HFF-Myc (cell line): ENCODE results near the gene SGO1.

ENCODE experiments used
- DNase-seq: peaks from one replicate; pipeline ENCODE4 v3.0.0-alpha.2; 2011; ENCODE audit warnings: low read depth; ENCODE audit errors: extremely low read depth
- H3K4me3 ChIP-seq: replicated peaks from 2 replicates; pipeline ENCODE4 v1.5.1; 2011; ENCODE audit warnings: low read depth, mild to moderate bottlenecking, control low read depth, low read length
- TF ChIP-seq, protein P1 (sequence below): IDR thresholded peaks from 2 replicates; pipeline ENCODE4 v1.5.1; 2012; ENCODE audit warnings: mild to moderate bottlenecking, low read depth, low read length, control low read depth; ENCODE audit errors: missing control alignments

Gene SGO1

DNA sequence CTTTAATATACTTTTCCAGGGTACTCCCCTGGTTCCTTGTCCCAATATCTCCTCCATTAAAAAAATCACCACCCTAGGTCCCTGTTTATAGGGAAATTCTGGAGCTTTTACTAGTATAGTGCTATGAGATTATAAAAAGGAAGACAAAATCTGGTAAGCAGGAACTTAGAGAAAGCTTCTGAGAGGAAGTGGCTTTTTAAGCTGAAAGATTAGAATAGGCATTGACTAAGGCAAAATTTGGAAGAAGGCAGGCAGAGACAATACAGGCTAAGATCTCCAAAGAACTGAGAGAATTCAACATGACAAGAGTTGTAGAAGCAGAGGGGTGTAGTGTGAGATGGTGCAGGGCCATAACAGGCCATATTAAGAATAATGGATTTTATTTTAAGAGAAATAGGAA is 25.8 kb downstream of the SGO1 start:
- H3K4me3 ChIP-seq, result no peak overlapping the region
- TF ChIP-seq, protein P1, sequence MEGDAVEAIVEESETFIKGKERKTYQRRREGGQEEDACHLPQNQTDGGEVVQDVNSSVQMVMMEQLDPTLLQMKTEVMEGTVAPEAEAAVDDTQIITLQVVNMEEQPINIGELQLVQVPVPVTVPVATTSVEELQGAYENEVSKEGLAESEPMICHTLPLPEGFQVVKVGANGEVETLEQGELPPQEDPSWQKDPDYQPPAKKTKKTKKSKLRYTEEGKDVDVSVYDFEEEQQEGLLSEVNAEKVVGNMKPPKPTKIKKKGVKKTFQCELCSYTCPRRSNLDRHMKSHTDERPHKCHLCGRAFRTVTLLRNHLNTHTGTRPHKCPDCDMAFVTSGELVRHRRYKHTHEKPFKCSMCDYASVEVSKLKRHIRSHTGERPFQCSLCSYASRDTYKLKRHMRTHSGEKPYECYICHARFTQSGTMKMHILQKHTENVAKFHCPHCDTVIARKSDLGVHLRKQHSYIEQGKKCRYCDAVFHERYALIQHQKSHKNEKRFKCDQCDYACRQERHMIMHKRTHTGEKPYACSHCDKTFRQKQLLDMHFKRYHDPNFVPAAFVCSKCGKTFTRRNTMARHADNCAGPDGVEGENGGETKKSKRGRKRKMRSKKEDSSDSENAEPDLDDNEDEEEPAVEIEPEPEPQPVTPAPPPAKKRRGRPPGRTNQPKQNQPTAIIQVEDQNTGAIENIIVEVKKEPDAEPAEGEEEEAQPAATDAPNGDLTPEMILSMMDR, result no peak
- no peak for DNase-seq

DNA sequence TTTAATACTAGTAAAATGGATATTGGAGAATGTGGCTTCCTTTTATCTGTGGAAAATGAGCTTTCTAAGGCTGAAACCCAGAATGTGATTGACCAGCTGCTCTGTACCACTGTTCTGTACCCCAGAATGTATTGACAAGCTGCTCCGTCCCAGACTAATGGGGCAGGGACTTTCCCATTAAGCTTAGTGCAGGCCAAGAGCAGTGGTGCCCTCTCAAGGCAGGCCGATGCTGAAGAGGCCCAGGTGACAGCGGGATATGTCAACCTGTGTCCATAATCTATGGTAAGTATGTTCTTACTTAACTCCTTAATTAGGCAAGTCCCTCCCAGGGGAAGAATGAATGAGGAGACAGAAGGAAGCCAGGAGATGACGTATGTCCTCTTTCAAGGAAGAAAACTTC is 31.1 kb downstream of the SGO1 start:
- TF ChIP-seq, protein P1, result no peak
- no peak for DNase-seq
- H3K4me3 ChIP-seq, result no peak overlapping the region

DNA sequence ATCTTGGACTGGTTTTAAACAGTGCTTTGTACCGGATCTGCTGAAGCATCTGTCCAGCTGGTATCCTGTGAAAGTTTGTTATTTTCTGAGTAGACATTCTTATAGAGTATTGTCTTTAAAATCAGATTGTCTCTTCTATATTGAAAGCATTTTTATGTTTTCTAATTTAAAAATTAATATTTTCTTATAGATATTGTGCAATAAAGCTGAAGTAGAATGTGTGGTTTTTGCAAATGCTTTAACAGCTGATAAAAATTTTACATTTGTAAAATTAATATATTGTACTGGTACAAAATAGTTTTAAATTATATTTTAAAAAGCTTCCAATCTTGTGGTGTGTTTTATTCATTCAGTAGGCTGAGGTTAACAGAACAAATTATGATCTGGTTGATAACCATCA is 31.9 kb downstream of the SGO1 start:
- no peak overlapping the region for H3K4me3 ChIP-seq
- TF ChIP-seq, protein P1, result no peak
- no peak for DNase-seq

DNA sequence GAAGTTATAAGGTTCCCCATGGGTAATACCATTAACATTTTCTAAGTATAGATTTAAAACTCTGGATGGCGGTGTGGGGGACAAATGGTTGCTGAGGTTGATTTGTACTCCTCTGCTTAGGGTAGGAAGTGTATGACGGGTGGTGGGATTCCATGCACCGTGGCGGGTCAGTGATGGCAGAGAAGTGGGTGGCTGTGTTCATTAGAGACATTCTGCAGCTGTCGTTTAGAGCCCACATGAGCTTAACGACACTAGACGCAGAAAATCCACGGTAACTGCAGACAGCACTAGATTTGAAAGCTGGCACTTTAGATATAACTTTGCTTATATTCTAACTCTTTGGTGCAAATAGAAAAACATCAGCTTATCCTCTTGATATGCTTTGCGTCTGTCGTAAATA is 37.5 kb downstream of the SGO1 start:
- no peak overlapping the region for H3K4me3 ChIP-seq
- DNase-seq, result no peak
- TF ChIP-seq, protein P1, result no peak

DNA sequence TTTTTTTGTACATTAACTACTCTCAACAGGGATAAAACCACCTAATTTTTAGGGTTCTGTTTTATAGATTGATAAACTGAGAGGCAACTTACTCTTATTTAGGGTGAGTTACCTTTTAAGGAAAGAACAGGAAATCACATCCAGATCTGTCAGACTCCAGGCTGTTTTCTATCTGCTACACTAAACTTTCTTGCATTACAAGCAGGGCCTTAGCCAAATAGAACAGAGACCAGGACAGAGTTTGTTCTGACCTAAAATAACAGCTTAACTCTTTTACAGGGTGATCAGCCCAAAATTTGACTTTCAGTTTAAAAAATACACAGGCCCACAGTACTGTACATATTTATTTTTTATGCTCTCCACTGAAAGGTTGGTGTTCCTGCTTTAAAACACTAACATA is 38.6 kb downstream of the SGO1 start:
- no peak for DNase-seq
- TF ChIP-seq, protein P1, result no peak

DNA sequence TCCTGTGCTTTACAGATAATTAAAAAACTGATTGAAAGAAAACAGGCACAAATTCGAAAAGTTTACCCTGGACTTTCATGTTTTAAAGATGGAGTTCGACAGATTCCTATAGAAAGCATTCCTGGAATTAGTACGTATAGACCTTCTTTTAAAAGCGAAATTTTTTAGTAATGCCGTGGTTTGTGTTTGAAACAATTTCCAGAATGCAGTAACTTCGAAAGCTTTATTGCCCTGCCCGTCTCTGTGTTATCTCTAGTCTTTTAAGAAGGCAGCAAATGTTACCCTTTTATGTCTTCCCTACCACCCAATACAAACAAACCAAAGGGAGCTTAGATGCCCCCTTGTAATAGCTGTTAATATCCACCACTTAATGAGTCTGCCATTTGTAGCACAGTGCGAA is 39.7 kb downstream of the SGO1 start:
- TF ChIP-seq, protein P1, result no peak
- H3K4me3 ChIP-seq, result no peak overlapping the region
- no peak for DNase-seq

More for the DNA sequence above, 38.6 kb downstream of the SGO1 start:
- no peak overlapping the region for H3K4me3 ChIP-seq

DNA sequence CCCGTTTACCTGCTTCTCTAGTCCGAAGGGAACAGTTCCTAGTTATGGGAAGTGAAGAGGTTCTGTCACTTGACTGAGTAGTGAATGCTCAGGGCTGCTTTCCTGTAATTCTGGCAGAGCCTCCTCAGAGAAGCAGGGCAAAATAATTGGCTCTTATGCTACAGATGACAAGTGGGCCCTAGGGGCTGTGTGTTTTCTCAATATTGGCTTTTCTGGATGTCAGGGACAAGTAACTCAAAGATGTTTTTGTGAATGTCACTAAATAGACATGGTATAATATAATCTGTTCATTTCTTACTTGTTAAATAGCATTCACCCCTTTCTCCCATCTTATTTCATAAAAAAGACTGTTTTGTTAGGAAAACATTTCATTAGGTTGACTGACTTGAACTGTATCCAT is 40.1 kb downstream of the SGO1 start:
- H3K4me3 ChIP-seq, result no peak overlapping the region
- no peak for DNase-seq
- TF ChIP-seq, protein P1, result no peak
